Activated T-cell treated with anti-CD3 and anti-CD28 coated beads for 24 hours (primary cell): ENCODE measurements around the gene HAPLN2.
A peak's percentile ranks its signal among the peaks of the same experiment; 100 is the strongest.

Experiments
- DNase-seq: peaks from one replicate; pipeline ENCODE4 v3.0.0-alpha.2; 2020; ENCODE audit warnings: low read depth

HAPLN2 gene

GRCh38 chr1:156645056-156645455, 25.8 kb downstream of the HAPLN2 start:
- no peak for DNase-seq

- DNase-seq: no peak
These were observed 26.5 kb downstream of the HAPLN2 start for GRCh38 chr1:156645666-156646065.

GRCh38 chr1:156646738-156647211, 27.6 kb downstream of the HAPLN2 start:
- DNase-seq: no peak

- DNase-seq: no peak
These were observed 28.1 kb downstream of the HAPLN2 start for GRCh38 chr1:156647351-156647750.

GRCh38 chr1:156648496-156648895, 29.3 kb downstream of the HAPLN2 start:
- DNase-seq: no peak

- DNase-seq: no peak
These were observed 29.7 kb downstream of the HAPLN2 start for GRCh38 chr1:156648951-156649350.

- DNase-seq: no peak
These were observed 33.1 kb downstream of the HAPLN2 start for GRCh38 chr1:156652131-156652991.

- no peak for DNase-seq
These were observed 33.8 kb downstream of the HAPLN2 start for GRCh38 chr1:156652992-156653355.

GRCh38 chr1:156654700-156655099, 35.5 kb downstream of the HAPLN2 start:
- no peak for DNase-seq

- DNase-seq: no peak
These were observed 36.1 kb downstream of the HAPLN2 start for GRCh38 chr1:156655151-156655903.

- DNase-seq: no peak
These were observed 36.8 kb downstream of the HAPLN2 start for GRCh38 chr1:156655904-156656516.

- DNase-seq: peak; percentile 70
These were observed 37.9 kb downstream of the HAPLN2 start for GRCh38 chr1:156656806-156657740.

- DNase-seq: no peak
These were observed 38.6 kb downstream of the HAPLN2 start for GRCh38 chr1:156657741-156658319.

GRCh38 chr1:156658496-156658895, 39.3 kb downstream of the HAPLN2 start:
- no peak for DNase-seq

GRCh38 chr1:156658945-156659574, 39.8 kb downstream of the HAPLN2 start:
- DNase-seq: no peak

- DNase-seq: no peak
These were observed 40.4 kb downstream of the HAPLN2 start for GRCh38 chr1:156659661-156659987.

GRCh38 chr1:156659988-156660751, 41.0 kb downstream of the HAPLN2 start:
- peak; percentile 90 for DNase-seq

- DNase-seq: no peak
These were observed 41.5 kb downstream of the HAPLN2 start for GRCh38 chr1:156660752-156661112.

GRCh38 chr1:156662005-156662799, 43.0 kb downstream of the HAPLN2 start:
- no peak for DNase-seq

GRCh38 chr1:156662800-156663055, 43.5 kb downstream of the HAPLN2 start:
- DNase-seq: no peak
